NOMO-1 treated with DMSO at 0.1 percent for 48 hours (cell line): ENCODE data around the gene PJA1.

Experiments
- DNase-seq: peaks from one replicate; lab custom pipeline; 2025; ENCODE audit not compliant: unreplicated experiment; lab: John Stamatoyannopoulos, UW

PJA1 gene

GRCh38 chrX:69170319-69170718 is 5.1 kb upstream of the PJA1 start:
- DNase-seq: no peak

DNA sequence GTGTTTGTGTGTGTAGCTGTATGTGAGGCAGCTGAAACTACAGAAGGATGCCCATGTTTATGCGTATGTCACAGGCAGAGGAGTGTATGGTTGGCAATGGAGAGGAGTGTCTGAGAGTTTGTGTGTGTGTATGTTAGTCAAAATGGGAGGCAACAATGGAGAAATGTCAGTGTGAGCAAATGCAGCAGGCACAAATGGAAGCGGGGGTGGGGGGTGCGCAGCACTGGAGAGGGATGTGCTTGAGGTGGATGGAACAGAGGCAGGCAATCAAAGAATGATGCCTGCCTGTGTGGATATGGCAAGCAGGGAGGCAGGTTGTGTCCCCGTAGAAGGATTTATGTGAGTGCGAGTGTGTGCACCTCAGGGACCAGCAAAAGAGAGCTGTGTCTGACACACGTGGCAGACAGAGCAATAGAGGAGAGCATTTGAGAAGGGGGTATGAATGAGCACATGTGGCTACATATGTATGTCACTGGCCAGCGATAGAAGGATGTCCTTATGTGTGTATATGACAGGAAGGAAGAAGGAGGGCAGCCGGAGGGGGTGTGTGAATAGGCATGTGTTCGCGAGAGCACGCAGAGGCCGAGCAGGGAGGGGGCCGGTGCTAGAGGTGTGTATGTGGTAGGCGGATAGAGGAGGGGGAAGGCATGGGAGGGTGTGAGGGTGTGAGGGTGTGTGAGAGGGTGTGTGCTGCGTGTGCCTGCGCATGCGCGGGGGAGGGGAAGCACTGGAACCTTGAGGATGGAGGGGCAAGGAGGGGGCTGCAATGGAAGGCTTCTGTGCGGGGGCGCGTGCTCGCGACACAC is 1.1 kb downstream of the PJA1 start:
- DNase-seq: no peak

GRCh38 chrX:69162361-69162865 is 2.8 kb downstream of the PJA1 start:
- DNase-seq: no peak

DNA sequence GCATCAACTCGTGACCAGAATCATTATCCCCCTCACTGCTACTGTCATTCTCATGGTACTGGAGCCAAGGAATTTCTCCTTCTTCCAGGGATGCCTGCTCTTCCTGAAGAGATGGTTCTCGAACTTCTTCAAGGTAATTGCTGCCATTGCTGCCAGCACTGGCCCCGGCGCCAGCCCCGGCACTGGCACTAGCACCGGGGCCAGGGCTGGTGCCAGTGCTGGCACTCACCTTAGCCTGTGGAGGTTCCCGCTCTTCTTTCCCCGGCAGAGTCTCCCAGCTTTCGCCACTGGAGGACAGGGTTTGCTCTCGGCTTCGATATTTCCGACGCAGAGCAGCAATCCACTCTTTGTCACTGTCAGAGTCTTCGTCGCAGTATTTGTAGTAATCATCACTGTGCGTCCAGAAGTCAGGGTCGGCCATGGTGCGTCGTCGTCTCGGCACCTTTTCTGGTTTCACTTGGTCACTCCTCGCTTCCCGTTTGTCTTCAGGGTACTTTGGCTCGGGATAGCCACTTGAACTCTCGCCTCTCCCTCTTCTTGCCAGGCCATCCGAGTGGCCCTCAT is 3.4 kb downstream of the PJA1 start:
- no peak for DNase-seq

GRCh38 chrX:69161371-69161770 is 3.9 kb downstream of the PJA1 start:
- no peak for DNase-seq

DNA sequence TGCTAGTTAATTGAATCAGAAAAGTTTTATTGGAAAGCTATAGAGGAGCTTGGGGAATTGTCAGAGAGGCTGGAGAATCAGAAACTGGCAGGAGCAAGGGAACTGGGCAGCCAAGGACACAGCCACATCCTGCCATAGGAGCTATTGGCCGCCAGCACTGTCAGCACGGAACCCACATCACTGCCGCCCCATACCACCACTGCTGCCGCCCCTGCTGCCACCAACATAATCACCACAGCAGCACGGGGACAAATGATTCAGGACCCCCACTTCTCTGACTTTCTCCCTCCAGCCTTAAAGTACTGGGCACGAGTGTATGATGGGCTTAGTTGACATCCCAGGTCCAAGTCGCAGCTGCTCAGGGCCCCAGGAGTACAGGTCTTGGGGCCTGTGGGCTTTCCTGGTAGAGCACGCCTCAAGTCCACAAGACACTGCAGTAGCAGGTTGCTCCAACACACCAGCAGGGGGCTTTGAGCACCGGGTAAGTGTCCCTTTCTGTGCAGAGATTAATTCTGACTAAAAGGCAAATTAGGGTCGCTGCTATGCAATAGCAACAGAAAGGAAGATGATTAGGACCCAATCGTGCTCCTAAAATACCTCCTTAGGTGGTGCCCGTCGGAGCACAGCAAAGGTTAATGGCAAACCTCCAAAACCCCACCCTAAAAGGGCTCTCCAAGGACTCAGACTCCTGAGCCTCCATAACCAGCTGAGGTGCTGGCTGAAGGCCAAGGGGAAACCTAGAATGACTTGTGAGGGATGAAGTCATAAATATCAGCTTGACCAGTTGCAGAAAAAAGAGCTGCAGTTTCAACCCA is 6.9 kb downstream of the PJA1 start:
- no peak for DNase-seq

DNA sequence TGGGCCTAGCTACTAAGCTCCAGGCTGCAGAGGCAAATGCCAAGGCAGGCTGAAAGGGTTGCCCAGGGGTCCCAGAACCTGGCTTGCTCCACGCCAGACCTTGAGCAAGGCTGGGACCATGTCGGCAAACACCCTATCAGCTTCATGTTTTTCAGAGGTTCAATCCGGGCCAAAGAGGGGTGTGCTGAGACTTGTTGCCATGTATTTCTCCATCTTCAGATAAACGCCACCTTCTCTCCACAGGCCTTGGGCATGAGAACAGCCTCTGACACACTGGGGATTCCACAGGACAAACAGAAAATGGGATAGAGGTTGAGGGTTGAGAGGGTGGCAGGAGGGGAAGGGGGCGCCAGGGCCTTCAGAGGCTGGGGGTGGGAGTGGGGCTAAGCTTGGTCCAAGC is 8.6 kb downstream of the PJA1 start:
- DNase-seq: no peak

GRCh38 chrX:69155786-69156520 is 9.3 kb downstream of the PJA1 start:
- no peak for DNase-seq

- DNase-seq: no peak
These were observed 11.2 kb downstream of the PJA1 start for GRCh38 chrX:69154051-69154450.

DNA sequence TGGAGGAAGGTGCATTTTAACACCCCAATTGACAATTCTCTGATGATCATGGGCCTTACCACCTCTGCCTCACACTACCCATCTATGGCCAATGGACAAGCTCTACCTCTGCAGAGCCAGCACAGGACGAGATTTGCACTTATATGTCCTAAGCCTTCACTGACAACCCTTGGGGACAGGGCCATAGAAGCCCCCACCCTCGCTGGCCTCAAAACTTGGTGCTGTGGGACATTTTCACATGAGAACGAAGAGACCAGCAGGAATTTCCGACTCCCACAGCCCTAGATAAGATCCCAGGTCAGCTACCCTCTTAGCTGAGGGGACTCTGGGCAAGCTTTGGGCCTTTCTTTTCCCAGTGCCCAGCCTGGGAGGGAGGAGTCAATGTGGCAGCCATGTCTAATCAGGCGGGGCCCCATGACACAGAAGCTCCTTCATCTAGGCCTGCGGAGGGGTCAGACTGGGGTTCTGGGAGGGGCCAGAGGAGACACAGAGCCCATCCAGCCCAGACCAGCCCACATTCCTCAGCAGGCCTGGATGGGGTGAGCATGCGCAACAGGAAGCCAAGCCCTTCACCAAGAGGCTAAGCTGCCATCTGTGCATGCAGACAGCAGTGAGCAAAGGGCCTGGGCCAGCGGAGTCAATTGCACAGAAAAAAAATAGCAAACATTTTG is 12.1 kb downstream of the PJA1 start:
- no peak for DNase-seq

GRCh38 chrX:69152417-69152841 is 12.8 kb downstream of the PJA1 start:
- DNase-seq: peak; percentile 14

DNA sequence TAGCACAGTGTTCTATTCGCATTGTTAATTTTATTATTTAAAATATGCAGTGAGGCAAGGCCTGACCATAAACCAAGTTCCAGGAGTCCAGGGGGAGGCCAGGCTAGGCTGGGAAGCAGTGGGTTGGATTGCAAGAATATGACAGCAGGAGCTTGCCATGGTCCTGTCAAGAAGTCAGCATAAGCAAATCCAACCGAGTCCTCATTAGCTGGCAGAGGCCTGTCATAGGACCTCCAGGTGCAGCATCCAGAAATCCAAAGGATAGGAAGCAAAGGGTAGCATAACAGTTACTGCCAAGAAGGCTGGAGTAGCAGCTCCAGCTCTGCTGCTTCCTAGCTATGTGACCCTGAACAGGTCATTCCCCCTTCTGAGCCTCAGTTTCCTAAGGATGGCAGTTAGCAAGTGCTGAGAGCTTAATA is 13.4 kb downstream of the PJA1 start:
- no peak for DNase-seq

DNA sequence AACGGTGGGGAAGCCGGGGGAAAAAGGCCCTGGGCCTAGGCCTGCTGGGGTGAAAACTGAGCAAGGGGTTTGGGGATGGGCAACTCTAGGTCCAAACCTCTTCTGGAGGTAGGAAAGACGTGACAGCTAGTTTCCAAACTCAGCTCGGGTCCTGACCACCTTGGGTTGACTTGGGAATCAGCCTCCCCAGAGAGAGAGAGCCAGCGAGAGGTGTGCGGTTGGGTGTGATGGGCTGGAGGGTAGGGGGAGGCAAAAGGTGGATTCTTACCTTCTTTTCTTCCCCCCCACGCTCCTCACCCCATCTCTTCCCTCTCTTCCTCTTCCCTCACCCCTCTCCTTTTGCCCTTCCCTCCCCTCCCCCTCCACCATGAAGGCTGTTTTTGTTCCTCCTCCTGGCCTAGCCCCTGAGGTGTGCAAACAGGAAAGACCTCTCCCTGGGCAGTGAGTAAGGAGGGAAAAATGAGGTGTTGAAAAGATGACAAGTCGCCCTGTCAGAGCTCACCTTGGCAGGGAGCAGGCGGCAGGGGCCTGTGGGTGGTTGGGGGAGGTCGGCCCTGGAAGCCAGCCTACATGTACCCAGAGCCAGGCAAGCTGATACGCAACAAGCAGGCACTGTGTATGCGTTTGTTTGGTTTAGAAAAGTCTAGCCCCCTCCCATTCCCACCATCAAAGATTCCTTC is 14.8 kb downstream of the PJA1 start:
- no peak for DNase-seq

DNA sequence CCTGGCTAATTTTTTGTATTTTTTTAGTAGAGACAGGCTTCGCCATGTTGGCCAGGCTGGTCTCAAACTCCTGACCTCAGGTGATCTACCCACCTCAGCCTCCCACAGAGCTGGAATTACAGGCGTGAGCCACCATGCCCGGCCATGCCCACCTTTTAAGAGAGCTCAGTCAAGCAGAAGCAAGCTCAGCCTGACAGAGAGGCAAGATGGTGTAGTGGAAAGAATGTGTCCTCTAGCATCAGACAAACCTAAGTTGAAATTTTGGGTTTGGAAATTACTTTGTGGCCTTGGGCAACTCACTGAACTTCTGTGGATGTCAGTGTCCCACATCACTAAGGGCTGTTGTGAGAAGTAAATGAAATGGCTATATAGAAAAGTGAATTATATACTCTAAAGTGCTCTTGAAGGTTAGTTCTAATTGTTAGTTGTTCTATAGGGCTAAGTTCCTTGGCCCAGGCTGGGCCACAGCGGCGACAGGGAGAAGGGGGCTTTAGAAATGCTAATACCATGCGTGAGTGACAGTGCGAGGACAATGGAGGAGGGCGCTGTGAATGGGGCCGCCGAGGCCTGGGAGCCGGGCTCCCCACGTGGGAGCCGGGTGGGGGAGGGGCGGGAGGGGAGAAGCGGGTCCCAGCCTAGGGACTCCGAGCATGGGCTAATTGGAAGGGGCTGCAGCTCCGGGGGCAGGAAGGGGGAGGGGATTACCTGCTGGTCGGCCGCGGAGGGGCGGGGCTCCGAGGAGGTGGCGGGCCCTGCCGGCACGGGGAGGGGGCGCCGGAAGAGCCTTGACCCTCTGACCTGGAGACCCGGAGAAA is 15.6 kb downstream of the PJA1 start:
- no peak for DNase-seq

DNA sequence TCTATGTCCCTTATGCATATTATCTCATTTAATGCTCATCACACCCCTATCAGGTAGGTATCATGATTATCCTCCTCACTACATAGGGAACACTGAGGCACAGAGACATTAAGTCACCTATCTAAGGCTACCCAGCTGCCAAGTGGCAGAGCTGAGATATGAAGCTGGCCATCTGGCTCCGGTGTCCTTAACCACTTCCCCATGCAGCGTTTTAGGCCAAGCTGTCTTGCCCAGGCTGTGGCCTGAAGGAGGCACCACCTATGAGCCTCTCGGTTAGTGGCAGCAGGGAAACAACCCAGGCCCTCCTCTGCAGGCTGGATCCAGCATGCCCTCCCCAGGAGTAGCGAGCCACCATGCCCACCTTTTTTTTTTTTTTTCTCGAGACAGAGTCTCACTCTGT is 16.3 kb downstream of the PJA1 start:
- no peak for DNase-seq

- DNase-seq: no peak
These were observed 18.5 kb downstream of the PJA1 start for GRCh38 chrX:69146739-69147138.

- DNase-seq: no peak
These were observed 19.5 kb downstream of the PJA1 start for GRCh38 chrX:69145714-69146113.

DNA sequence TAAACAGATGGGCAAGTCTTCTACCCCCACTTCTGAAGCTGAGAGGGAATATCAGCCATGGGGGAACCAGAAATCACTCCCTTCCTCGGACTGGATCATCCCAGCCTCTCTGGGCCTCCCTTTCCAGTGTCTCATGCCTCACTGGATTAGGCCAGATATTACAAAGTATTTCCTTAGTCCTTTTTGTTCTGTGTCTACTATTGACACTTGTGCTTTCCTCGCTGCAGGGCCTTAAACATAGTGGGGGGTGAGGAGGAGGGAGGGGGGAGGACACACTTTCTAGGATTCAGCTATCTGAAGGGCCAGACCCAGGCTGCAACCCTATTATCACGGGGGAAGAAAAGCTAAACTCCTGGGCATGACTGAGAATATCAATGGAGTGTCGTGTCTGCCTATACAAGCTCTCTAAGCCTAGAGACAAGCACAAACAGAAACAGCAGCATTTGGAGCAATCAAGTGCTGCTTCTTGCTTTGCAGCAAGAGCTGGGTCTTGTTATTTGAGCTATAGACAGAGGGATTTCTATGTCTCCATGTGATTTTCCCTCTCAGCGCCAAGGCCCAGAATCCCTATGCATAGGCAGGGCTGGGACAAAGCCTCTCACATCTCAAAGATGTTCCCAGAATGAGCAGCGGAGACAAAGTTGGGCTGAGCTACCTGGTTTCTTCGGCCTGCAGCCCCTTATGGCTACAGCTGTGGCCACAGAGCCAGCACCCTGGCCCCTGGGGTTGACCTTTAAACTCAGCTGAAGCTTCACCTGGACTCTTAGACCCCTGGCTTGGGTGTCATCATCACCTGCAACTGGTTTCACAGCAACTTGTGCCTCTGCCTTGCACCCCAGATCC is 20.2 kb downstream of the PJA1 start:
- DNase-seq: no peak
